NCI-H187 treated with DMSO at 0.1 percent for 48 hours (cell line): ENCODE data around the gene SULT1A1.

ENCODE experiments used
- DNase-seq: peaks from one replicate; lab custom pipeline; 2025; lab: John Stamatoyannopoulos, UW

SULT1A1 gene

GRCh38 chr16:28558456-28558855 lies 51.4 kb downstream of the SULT1A1 start:
- no peak for DNase-seq

GRCh38 chr16:28556914-28557320 lies 52.9 kb downstream of the SULT1A1 start:
- DNase-seq = no peak

GRCh38 chr16:28555561-28555960 lies 54.3 kb downstream of the SULT1A1 start:
- no peak for DNase-seq
